A549 (cell line): Measurements from ENCODE around the gene AMIGO3. TPM values are rescaled to one million over a fixed set of nuclear protein-coding genes. Genes with fewer than 3 reads are reported as not detected.

ENCODE experiments used
- ATAC-seq, 2 experiments: fragments of 200-7000 bp in 1 of 2; fragments of >200 bp in 1 of 2; cut with Nextera tagmentation in 1 of 2; cut with Tn5 transposase in 1 of 2; 3 replicates each; pipeline versions ENCODE4 v1.8.0 to v1.9.1; 2018 to 2020; ENCODE audit warnings: mild to moderate bottlenecking in 1 of 2, moderate library complexity in 1 of 2
- CTCF ChIA-PET: fragments of 300-600 bp; sonication (Branson Sonifier 250); formaldehyde crosslinking; extraction: SDS; loops from one replicate; lab custom pipeline; 2021; ENCODE audit warnings: antibody characterized with exemption, inconsistent platforms; lab: Yijun Ruan, JAX
- POLR2A ChIA-PET: fragments of 350-600 bp; formaldehyde crosslinking; extraction: SDS; loops from one replicate; lab custom pipeline; 2021; ENCODE audit warnings: antibody characterized with exemption, inconsistent platforms; lab: Yijun Ruan, JAX
- DNase-seq, 2 experiments: peaks; one replicate each; pipeline versions ENCODE4 v3.0.0 to v3.0.0-alpha.2; 2011 to 2016; ENCODE audit warnings: low read depth in 1 of 2, low spot score in 1 of 2
- FAIRE-seq: peaks from 2 replicates; lab custom pipeline; 2011; peaks lifted over from hg19 to GRCh38; lab: Jason Lieb, UNC
- H3K27ac ChIP-seq, 2 experiments: fragments of >200 bp; sonication (Bioruptor Twin); formaldehyde crosslinking; 3 replicates each; pipeline ENCODE4 v1.5.1; 2016 to 2017
- H3K4me1 ChIP-seq: fragments of >200 bp; sonication (Bioruptor Twin); formaldehyde crosslinking; 3 replicates; pipeline ENCODE4 v1.6.1; 2016
- H3K4me2 ChIP-seq: fragments of >200 bp; sonication (Bioruptor Twin); formaldehyde crosslinking; 3 replicates; pipeline ENCODE4 v1.6.1; 2016
- H3K4me3 ChIP-seq: fragments of >200 bp; sonication (Bioruptor Twin); formaldehyde crosslinking; 3 replicates; pipeline ENCODE4 v1.5.1; 2016
- H3K9me3 ChIP-seq: fragments of >200 bp; sonication (Bioruptor Twin); formaldehyde crosslinking; 3 replicates; pipeline ENCODE4 v1.6.1; 2016
- BCL3 ChIP-seq: fragments of >200 bp; sonication (Bioruptor Twin); formaldehyde crosslinking; IDR thresholded peaks from 3 replicates; pipeline ENCODE4 v1.6.1; 2016
- CHD4 ChIP-seq: fragments of 200-600 bp; sonication (generic); IDR thresholded peaks from 2 replicates; pipeline ENCODE4 v1.6.1; 2016; ENCODE audit warnings: antibody characterized with exemption, mild to moderate bottlenecking, borderline replicate concordance
- E2F6 ChIP-seq: IDR thresholded peaks from 2 replicates; pipeline ENCODE4 v1.6.1; 2012; ENCODE audit warnings: low read depth, borderline replicate concordance
- ELK1 ChIP-seq: fragments of 150-350 bp; IDR thresholded peaks from 2 replicates; pipeline ENCODE4 v1.6.1; 2014; ENCODE audit warnings: low read depth, mild to moderate bottlenecking, low read length
- HES2 ChIP-seq: fragments of >200 bp; sonication (Bioruptor Twin); formaldehyde crosslinking; IDR thresholded peaks from 2 replicates; pipeline ENCODE4 v1.6.1; 2016
- HOXA7 ChIP-seq: fragments of 250-450 bp; sonication (Bioruptor Pico); IDR thresholded peaks from 2 replicates; pipeline ENCODE4 v1.5.0; 2020; ENCODE audit warnings: mild to moderate bottlenecking, moderate library complexity
- JUN ChIP-seq, 2 experiments: fragments of >200 bp; sonication (Bioruptor Twin); formaldehyde crosslinking; IDR thresholded peaks; 2 replicates in 1 of 2; 3 replicates in 1 of 2; pipeline ENCODE4 v1.6.1; 2016 to 2017
- KDM5A ChIP-seq: fragments of 200-600 bp; sonication (generic); IDR thresholded peaks from 2 replicates; pipeline ENCODE4 v1.6.1; 2016; ENCODE audit warnings: antibody characterized with exemption, mild to moderate bottlenecking
- PHF8 ChIP-seq: fragments of 200-600 bp; sonication (generic); IDR thresholded peaks from 2 replicates; pipeline ENCODE4 v1.6.1; 2016; ENCODE audit warnings: low read depth, mild to moderate bottlenecking, antibody characterized with exemption, moderate library complexity, borderline replicate concordance
- POLR2A ChIP-seq: IDR thresholded peaks from 2 replicates; pipeline ENCODE4 v1.6.1; 2012; ENCODE audit warnings: mild to moderate bottlenecking, low read length
- RCOR1 ChIP-seq: fragments of 150-350 bp; IDR thresholded peaks from 2 replicates; pipeline ENCODE4 v1.6.1; 2014; ENCODE audit warnings: antibody characterized with exemption, low read length, low read depth
- RFX5 ChIP-seq: fragments of 450-650 bp; IDR thresholded peaks from 2 replicates; pipeline ENCODE4 v1.7.1; 2014; ENCODE audit warnings: antibody characterized with exemption, mild to moderate bottlenecking, moderate library complexity
- USF2 ChIP-seq: fragments of 450-650 bp; IDR thresholded peaks from 2 replicates; pipeline ENCODE4 v1.6.1; 2014; ENCODE audit warnings: antibody characterized with exemption
- WGBS: methylation state at CpG from one replicate; pipeline ENCODE4 v1.1.6; 2017; ENCODE audit errors: missing lambda C conversion rate; 5-methylcytosine and 5-hydroxymethylcytosine counted together
- polyA plus RNA-seq, 4 experiments: library from polyadenylated mRNA; depleted of rRNA in 3 of 4; stranded (reverse); fragments of >200 nt; fragmentation: RNase III in 1 of 4; extraction: RNeasy Plus Mini Kit Qiagen cat#74134 plus additional on column Dnase treatment in 1 of 4; gene quantifications; 2 replicates in 3 of 4; 3 replicates in 1 of 4; pipeline ENCODE4 v1.2.3, GENCODE V29; 2011 to 2017

AMIGO3 gene
- polyA plus RNA-seq, 2 of the 4 experiments (the other 2 are of a cell fraction), result 0.03 TPM; not detected in 1

- ChIA-PET CTCF (interaction anchor here (0.8 to 2.1 kb wide), 4 partner anchors 12 to 184 kb away, joined by 3 to 7 read pairs (median 3); no protein-coding TSS in a partner anchor), POLR2A (no interaction called here)
- WGBS, result 2% methylated on average over 32 of the region's 102 CpGs
- DNase-seq (peak; percentile 92 to 94), ATAC-seq (peak; percentile 83 to 90), FAIRE-seq (no peak)
- TF ChIP-seq JUN (IDR thresholded peaks at IDR 0.05) (peak; percentile 70 to 76; a peak in 4 of 5 replicates), HES2 (no peak), POLR2A (peak; percentile 39), BCL3 (peak; percentile 49; the same call in 1 of the 3 replicates), PHF8 (peak; percentile 53; the same call in 1 of the 2 replicates), RCOR1 (no peak), RFX5 (peak; percentile 73), E2F6 (0 out of 2 replicates have a peak, but pooled peaks have one; percentile 38), KDM5A (peak; percentile 64)
- Histone ChIP-seq H3K4me2 (peak within 1 kb of the TSS; percentile 94), H3K4me1 (peaks cover 14% of the 10 kb centered on the region), H3K4me3 (peak within 1 kb of the TSS; percentile 99), H3K27ac (peak within 1 kb of the TSS; percentile 94 to 99), H3K9me3 (no peaks in the 10 kb centered on the region)
These were observed 4.4 kb upstream of the AMIGO3 start, which contains the start of gene GMPPB for GRCh38 chr3:49723628-49724551. TSS of gene GMPPB (minus strand) at chr3:49723951. CDS start at chr3:49723726, 225 bp downstream.

- POLR2A ChIA-PET, result interaction anchor here (0.5 kb wide), 1 partner anchor 155 kb away, joined by 4 read pairs; no protein-coding TSS in a partner anchor
- FAIRE-seq, result no peak
These were observed 3.8 kb upstream of the AMIGO3 start for GRCh38 chr3:49723296-49723627.

GRCh38 chr3:49722896-49723295, 3.4 kb upstream of the AMIGO3 start:
- DNase-seq, result no peak
- Histone ChIP-seq H3K4me2 (peak overlapping the region; percentile 94), H3K4me3 (peak overlapping the region; percentile 99), H3K4me1 (peaks cover 14% of the 10 kb centered on the region), H3K27ac (peak overlapping the region; percentile 94 to 99), H3K9me3 (no peaks in the 10 kb centered on the region)
- POLR2A ChIA-PET, result interaction anchor here (0.5 kb wide), 1 partner anchor 156 kb away, joined by 4 read pairs; no protein-coding TSS in a partner anchor
- ATAC-seq, result no peak
- no peak for TF ChIP-seq USF2
- FAIRE-seq, result no peak
- CTCF ChIA-PET, result interaction anchor here (0.8 to 2.1 kb wide), 4 partner anchors 11 to 183 kb away, joined by 3 to 7 read pairs (median 4); partner anchors contain the start of gene INKA1
- WGBS, result 55% methylated on average over 8 of the region's 8 CpGs

More at GRCh38 chr3:49723296-49723627, 3.8 kb upstream of the AMIGO3 start:
- Histone ChIP-seq H3K4me3 (peak overlapping the region; percentile 99), H3K9me3 (no peaks in the 10 kb centered on the region), H3K27ac (peak overlapping the region; percentile 94 to 99), H3K4me2 (peak overlapping the region; percentile 94), H3K4me1 (peaks cover 14% of the 10 kb centered on the region)
- WGBS, result 0% methylated on average over 2 of the region's 20 CpGs
- ATAC-seq (peak; percentile 23 to 32; a peak in 3 of 6 replicates), DNase-seq (peak in 1 of 2 experiments; percentile 48)
- CTCF ChIA-PET, result interaction anchor here (0.8 to 2.1 kb wide), 4 partner anchors 11 to 184 kb away, joined by 3 to 7 read pairs (median 4); partner anchors contain the start of gene INKA1
- TF ChIP-seq CHD4, result no peak
- peak; percentile 78 for TF ChIP-seq USF2
- TF ChIP-seq ELK1, result no peak
- TF ChIP-seq HOXA7 (CRISPR knock-in tag), result no peak
